Stimulated activated CD4-positive, alpha-beta T cell treated with anti-CD3 and anti-CD28 coated beads, Interleukin-4, amount 100 ng/mL, for 48 hours (primary cell): ENCODE data around the gene ZNF611.
"Not testable (repeated sequence)": the region's sequence is repeated elsewhere in the genome, so short reads cannot be mapped to it uniquely, and the experiment has no call there.

Experiments used
- DNase-seq, 2 donors: peaks; one replicate each; pipeline ENCODE4 v3.0.0-alpha.2; 2020; ENCODE audit warnings: low read depth in 2 of 2

Gene ZNF611

GRCh38 chr19:52734893-52735661 is at the start of gene ZNF611:
ZNF611 (minus strand) TSS chr19:52735044; CDS start chr19:52715894, 19,150 bp downstream.
- peak; percentile 98 to 99 for DNase-seq

DNA sequence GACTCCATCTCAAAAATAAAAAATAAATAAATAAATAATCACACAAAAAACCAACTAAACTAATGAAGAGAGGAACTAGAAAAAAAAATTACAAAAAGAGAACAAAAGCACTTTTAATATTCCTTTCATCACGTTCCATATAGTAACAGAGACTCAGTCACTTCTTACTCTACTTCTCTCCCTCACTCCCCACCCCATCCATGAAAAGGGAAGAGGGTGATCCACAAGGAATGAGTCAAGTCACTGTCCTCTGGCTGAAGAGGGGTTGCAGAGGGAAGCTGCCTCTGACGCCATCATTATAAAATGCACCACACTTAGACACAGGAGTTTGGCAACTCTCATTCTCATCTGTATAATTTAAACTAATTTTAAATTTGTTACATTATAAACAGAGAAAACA is 48.0 kb upstream of the ZNF611 start:
- not testable (repeated sequence) for DNase-seq

- DNase-seq: peak in 1 of 2 donors; percentile 11
Measured at GRCh38 chr19:52778811-52779210, 44.0 kb upstream of the ZNF611 start.

DNA sequence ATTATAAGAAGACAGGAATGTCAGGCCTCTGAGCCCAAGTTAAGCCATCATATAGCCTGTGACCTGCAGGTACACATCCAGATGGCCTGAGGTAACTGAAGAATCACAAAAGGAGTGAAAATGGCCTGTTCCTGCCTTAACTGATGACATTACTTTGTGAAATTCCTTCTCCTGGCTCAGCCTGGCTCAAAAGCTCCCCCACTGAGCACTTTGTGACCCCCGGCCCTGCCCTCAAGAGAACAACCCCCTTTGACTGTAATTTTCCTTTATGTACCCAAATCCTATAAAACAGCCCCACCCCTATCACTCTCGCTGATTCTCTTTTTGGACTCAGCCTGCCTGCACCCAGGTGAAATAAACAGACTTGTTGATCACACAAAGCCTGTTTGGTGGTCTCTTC is 21.6 kb upstream of the ZNF611 start:
- not testable (repeated sequence) for DNase-seq

GRCh38 chr19:52749780-52750179 is 14.9 kb upstream of the ZNF611 start:
- DNase-seq: no peak

DNA sequence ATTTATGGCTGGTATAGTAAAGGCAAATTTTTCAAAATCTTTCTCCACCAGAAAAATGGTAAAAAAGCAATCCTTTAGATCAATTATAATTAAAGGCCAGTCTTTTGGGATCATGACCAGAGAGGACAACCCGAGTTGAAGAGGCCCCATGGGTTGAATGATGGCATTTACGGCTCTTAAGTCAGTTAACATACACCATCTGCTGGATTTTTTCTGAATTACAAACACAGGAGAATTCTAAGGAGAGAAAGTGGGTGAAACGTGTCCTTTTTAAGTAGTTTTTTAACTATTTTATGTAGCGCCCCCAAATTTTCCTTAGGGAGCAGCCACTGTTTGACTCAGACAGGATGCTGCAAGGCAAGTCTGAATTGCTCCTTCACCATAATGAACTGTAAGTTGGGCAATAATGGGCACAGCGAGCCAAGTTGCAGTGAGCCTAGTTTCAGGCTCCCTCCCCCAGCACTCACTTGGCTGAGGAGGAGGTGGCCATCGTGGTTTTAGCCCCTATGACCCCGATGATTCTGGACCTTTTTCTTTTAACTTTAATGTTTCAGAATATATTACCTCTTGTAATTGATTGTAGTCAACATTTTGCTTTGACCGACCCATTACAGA is 13.6 kb upstream of the ZNF611 start:
- no peak for DNase-seq

- DNase-seq: not testable (repeated sequence)
Measured at GRCh38 chr19:52745919-52746318, 11.1 kb upstream of the ZNF611 start.

GRCh38 chr19:52743091-52743490 is 8.2 kb upstream of the ZNF611 start:
- DNase-seq: no peak

GRCh38 chr19:52742516-52742915 is 7.7 kb upstream of the ZNF611 start:
- DNase-seq: no peak

DNA sequence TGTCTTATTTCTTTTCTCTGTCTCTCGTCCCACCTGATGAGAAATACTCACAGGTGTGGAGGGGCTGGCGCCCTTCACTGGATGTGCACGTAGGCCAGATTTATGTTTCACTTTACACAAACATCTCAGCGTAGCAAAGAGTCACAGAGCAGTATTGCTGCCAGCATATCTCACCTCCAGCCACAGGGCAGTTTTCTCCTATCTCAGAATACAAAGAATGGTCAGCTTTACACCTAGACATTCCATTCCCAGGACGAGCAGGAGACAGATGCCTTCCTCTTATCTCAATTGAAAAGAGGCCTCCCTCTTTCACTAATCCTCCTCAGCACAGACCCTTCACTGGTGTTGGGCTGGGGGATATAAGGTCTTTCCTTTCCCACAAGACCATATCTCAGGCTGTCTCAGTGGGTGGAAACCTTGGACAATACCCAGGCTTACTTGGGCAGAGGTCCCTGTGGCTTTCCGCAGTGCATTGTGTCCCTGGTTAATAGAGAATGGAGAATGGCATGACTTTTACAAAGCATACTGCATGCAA is 7.2 kb upstream of the ZNF611 start:
- no peak for DNase-seq

DNA sequence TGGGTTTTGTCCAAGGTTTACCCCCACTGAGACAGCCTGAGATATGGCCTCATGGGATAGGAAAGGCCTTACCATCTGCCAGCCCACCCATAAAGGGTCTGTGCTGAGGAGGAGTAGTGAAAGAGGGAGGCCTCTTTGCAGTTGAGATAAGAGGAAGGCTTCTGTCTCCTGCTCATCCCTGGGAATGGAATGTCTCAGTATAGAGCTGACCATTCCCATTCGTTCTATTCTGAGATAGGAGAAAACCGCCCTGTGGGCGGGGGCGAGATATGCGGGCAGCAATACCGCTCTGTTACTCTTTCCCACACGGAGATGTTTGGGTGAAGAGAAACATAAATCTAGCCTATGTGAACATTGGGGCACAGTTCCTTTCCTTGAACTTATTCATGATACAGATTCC is 6.5 kb upstream of the ZNF611 start:
- not testable (repeated sequence) for DNase-seq

DNA sequence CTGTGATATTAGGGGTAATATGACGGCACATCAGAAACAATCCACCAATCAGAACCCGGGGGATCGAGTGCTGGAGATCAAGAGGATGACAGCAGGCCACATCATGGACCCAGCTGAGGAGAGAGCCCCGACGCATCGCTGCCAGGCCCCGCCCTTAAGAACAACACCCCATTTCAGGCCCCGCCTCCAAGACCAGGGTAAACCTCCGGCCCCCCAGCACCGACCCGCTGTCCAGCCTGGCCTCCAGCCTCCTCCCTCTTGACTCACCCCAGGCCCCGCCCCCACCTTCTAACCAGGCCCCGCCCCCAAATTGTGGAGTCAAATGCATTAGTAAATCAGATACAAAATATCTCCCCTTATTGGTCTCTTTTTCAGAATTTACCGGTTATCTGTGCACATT is 4.7 kb upstream of the ZNF611 start:
- no peak for DNase-seq

DNA sequence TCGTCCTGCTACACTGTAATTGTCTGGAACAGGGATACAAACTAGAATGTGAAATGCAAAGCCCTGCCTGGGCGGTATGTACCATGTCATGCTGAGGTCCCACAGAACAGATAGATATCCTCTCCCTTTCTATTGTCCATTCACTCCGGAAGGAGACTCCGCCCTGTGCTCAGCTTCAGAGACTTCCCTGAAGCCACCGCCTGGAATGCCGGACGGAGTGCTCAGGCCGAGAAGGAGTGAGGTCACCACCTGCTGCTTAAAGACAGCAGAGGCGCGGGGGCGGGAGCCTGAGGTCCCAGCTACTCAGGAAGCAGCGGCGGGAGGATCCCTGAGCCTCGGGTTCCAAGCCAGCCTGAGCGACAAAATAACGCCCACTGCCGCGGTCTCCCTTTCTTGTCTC is 890 bp upstream of the ZNF611 start:
- no peak for DNase-seq

DNA sequence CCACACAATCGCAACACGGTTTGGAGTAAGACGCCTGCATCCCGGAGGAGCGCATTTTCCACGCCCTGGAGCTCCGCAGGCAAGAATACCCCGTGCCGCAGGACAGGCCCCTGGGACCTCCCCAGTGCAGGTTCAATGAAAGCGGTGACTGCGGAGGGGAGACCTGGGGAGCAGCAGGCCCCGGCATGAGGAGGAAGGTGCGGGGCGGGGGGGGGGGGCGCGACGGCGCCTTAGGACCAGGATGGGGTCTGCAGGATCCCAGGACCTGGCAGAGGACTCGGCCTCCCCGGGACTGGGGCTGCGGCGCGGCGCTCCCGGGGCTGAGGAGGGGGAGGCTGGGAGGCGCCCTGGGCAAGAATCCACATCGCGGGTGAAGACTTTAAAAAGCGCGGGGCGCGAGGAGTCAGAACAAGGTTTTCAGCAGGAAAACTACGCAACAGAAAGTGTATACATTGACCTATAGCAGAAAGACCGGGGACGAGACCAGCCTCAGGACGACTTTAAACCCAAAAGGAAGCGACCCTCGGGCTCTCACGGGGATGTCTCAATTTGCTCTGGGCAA is 432 bp downstream of the ZNF611 start:
- no peak for DNase-seq

GRCh38 chr19:52726051-52726450 is 8.8 kb downstream of the ZNF611 start:
- not testable (repeated sequence) for DNase-seq

GRCh38 chr19:52725528-52725961 is 9.3 kb downstream of the ZNF611 start:
- DNase-seq: no peak

- DNase-seq: no peak
Measured at GRCh38 chr19:52724701-52725514, 9.9 kb downstream of the ZNF611 start.

GRCh38 chr19:52723907-52724598 is 10.8 kb downstream of the ZNF611 start:
- DNase-seq: not testable (repeated sequence)

DNA sequence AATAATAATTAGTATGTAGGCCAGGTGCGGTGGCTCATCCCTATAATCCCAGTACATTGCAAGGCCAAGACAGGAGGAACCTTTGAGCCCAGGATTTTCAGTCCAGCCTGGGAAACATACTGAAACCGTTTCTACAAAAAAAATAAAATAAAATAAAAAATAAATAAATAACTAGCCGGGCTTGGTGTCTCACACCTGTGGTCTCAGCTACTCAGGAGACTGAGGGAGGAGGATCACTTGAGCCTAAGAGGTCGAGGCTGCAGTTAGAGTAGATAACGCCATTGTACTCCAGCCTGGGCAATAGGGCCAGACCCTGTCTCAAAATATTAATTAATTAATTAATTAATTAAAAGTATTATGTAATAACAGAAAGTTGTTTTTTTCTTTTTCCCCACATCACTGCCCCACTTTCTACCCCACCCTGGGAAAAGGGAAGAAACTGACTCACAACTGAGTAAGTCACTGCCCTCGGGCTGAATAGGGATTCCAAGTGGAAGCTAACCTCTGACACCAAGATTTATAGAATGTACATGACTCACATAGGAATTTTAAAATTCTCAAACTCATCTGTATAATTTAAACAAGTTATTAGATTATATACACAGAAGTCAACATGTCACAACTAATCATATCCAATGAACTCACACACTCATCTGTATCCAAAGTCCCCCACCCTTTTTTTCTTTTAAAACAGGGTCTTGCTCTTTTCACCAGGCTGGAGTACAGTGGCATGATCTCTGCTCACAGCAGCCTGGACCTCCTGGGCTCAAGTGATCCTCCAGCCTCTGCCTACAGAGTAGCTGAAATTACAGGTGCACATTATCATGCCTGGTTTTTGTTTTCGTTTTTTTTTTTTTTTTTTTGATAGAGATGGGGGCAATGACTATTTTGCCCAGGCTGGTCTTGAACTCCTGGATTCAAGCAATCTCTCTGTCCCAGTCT is 12.5 kb downstream of the ZNF611 start:
- DNase-seq: no peak

DNA sequence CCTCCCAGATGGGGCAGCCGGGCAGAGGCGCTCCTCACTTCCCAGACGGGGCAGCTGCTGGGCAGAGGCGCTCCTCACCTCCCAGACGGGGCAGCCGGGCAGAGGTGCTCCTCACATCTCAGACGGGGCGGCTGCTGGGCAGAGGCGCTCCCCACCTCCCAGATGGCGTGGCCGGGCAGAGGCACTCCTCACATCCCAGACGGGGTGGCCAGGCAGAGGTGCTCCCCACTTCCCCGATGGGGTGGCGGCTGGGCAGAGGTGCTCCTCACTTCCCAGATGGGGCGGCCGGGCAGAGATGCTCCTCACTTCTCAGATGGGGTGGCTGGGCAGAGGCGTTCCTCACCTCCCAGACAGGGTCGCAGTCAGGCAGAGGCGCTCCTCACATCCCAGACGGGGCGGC is 14.3 kb downstream of the ZNF611 start:
- not testable (repeated sequence) for DNase-seq
